AG04449 (cell line): ENCODE data around the gene MYO18B.

Experiments used
- CTCF ChIA-PET: fragments of 350-600 bp; formaldehyde crosslinking; extraction: SDS; loops from one replicate; lab custom pipeline; 2021; ENCODE audit warnings: antibody characterized with exemption; lab: Yijun Ruan, JAX
- POLR2A ChIA-PET: fragments of 400-600, 350-600 bp; formaldehyde crosslinking; extraction: SDS; loops from one replicate; lab custom pipeline; 2020; ENCODE audit warnings: antibody characterized with exemption, inconsistent platforms; lab: Yijun Ruan, JAX
- DNase-seq: peaks from one replicate; pipeline ENCODE4 v3.0.0-alpha.2; 2010; ENCODE audit warnings: low read depth, low spot score
- H3K4me3 ChIP-seq: 2 replicates; pipeline ENCODE4 v1.5.1; 2011; ENCODE audit warnings: low read depth, mild to moderate bottlenecking, control low read depth, low read length
- CTCF ChIP-seq: IDR thresholded peaks from one replicate; pipeline ENCODE4 v1.5.1; 2011; ENCODE audit warnings: mild to moderate bottlenecking, moderate library complexity, low read length, control low read depth, inconsistent platforms; ENCODE audit not compliant: insufficient read depth; ENCODE audit errors: missing control alignments

Gene MYO18B

GRCh38 chr22:25741692-25742626 is at the start of gene MYO18B:
Gene MYO18B (plus strand): TSS chr22:25742188. CDS start chr22:25761093, 18,905 bp downstream.
- CTCF ChIA-PET, result interaction anchor here (1.2 kb wide), 1 partner anchor 31 kb away, joined by 4 read pairs; no protein-coding TSS in a partner anchor
- H3K4me3 ChIP-seq, result no peak within 1 kb of the TSS
- no peak for DNase-seq
- no peak for TF ChIP-seq CTCF
- POLR2A ChIA-PET, result no interaction called here

- H3K4me3 ChIP-seq, result no peak overlapping the region
- no peak for TF ChIP-seq CTCF
- no peak for DNase-seq
- POLR2A ChIA-PET, result no interaction called here
- CTCF ChIA-PET, result interaction anchor here (1.1 to 1.4 kb wide), 2 partner anchors 9 to 10 kb away, joined by 3 read pairs; no protein-coding TSS in a partner anchor
Observed at GRCh38 chr22:25692397-25693267, 49.4 kb upstream of the MYO18B start.

- ChIA-PET CTCF (interaction anchor here (1.1 to 1.4 kb wide), 2 partner anchors 9 to 11 kb away, joined by 3 read pairs; no protein-coding TSS in a partner anchor), POLR2A (no interaction called here)
- DNase-seq, result no peak
- no peak overlapping the region for H3K4me3 ChIP-seq
- no peak for TF ChIP-seq CTCF
Observed at GRCh38 chr22:25693268-25693565, 48.8 kb upstream of the MYO18B start.

- no peak overlapping the region for H3K4me3 ChIP-seq
- no peak for TF ChIP-seq CTCF
- POLR2A ChIA-PET, result no interaction called here
- no peak for DNase-seq
- CTCF ChIA-PET, result no interaction called here
Observed at GRCh38 chr22:25694196-25694907, 47.6 kb upstream of the MYO18B start.

- no peak for DNase-seq
- POLR2A ChIA-PET, result no interaction called here
- H3K4me3 ChIP-seq, result no peak overlapping the region
- TF ChIP-seq CTCF, result no peak
- CTCF ChIA-PET, result no interaction called here
Observed at GRCh38 chr22:25695146-25695545, 46.8 kb upstream of the MYO18B start.
